CD14-positive monocyte (primary cell): ENCODE data around the gene RPL19. TPM values are rescaled to one million over a fixed set of nuclear protein-coding genes. Genes with fewer than 3 reads are reported as not detected.
A peak's percentile ranks its signal among the peaks of the same experiment; 100 is the strongest.

Experiments
- DNase-seq, 3 donors: peaks; one replicate each; pipeline ENCODE4 v3.0.0-alpha.2; 2011 to 2022
- H2AFZ ChIP-seq: 2 replicates; pipeline ENCODE4 v1.6.0; 2012; ENCODE audit warnings: mild to moderate bottlenecking, low read depth, low read length, inconsistent platforms; ENCODE audit not compliant: insufficient read depth, poor library complexity, severe bottlenecking
- H3K27ac ChIP-seq, 2 donors: 1 replicate in 1 of 2; 2 replicates in 1 of 2; pipeline ENCODE4 v1.5.1; 2012 to 2013; ENCODE audit warnings: low read length in 2 of 2, control low read depth in 1 of 2, inconsistent platforms in 1 of 2, low read depth in 1 of 2, mild to moderate bottlenecking in 1 of 2
- H3K27me3 ChIP-seq, 2 donors: one replicate each; pipeline versions ENCODE4 v1.6.0 to v1.6.1; 2011 to 2013; ENCODE audit warnings: low read length in 2 of 2; ENCODE audit not compliant: control insufficient read depth in 2 of 2, insufficient read depth in 2 of 2
- H3K36me3 ChIP-seq, 2 donors: replicated peaks in 1 of 2; 1 replicate in 1 of 2; 2 replicates in 1 of 2; pipeline versions ENCODE4 v1.5.1 to v1.6.1; 2012 to 2013; ENCODE audit warnings: low read length in 2 of 2, control low read depth in 1 of 2, inconsistent platforms in 1 of 2, mild to moderate bottlenecking in 1 of 2; ENCODE audit not compliant: insufficient read depth in 2 of 2, control insufficient read depth in 1 of 2
- H3K4me1 ChIP-seq, 2 donors: 1 replicate in 1 of 2; 2 replicates in 1 of 2; pipeline versions ENCODE4 v1.5.1 to v1.6.1; 2012 to 2013; ENCODE audit warnings: low read length in 2 of 2, control low read depth in 1 of 2, inconsistent platforms in 1 of 2, mild to moderate bottlenecking in 1 of 2, moderate library complexity in 1 of 2; ENCODE audit not compliant: insufficient read depth in 2 of 2, control insufficient read depth in 1 of 2
- H3K4me2 ChIP-seq: replicated peaks from 2 replicates; pipeline ENCODE3; 2012; ENCODE audit warnings: low read length, moderate library complexity, mild to moderate bottlenecking; ENCODE audit not compliant: poor library complexity, severe bottlenecking; ENCODE audit errors: extremely low read depth
- H3K4me3 ChIP-seq, 3 experiments: fragments of 200-600 bp in 1 of 3; sonication (generic) in 1 of 3; replicated peaks in 1 of 3; 1 replicate in 2 of 3; 2 replicates in 1 of 3; pipeline ENCODE4 v1.5.1; 2011 to 2013; ENCODE audit warnings: low read length in 3 of 3, mild to moderate bottlenecking in 3 of 3, control low read depth in 2 of 3, low read depth in 2 of 3, inconsistent platforms in 1 of 3, moderate library complexity in 1 of 3
- H3K79me2 ChIP-seq: 2 replicates; pipeline ENCODE4 v1.6.0; 2012; ENCODE audit warnings: mild to moderate bottlenecking, control low read depth, inconsistent platforms, low read length, moderate library complexity; ENCODE audit not compliant: insufficient read depth
- H3K9ac ChIP-seq: 2 replicates; pipeline ENCODE4 v1.6.0; 2017; ENCODE audit warnings: low read length, mild to moderate bottlenecking; ENCODE audit not compliant: insufficient read depth, poor library complexity, severe bottlenecking
- H3K9me3 ChIP-seq, 2 donors: replicated peaks in 1 of 2; 1 replicate in 1 of 2; 2 replicates in 1 of 2; pipeline versions ENCODE4 v1.5.1 to v1.6.1; 2012 to 2013; ENCODE audit warnings: low read length in 2 of 2, control low read depth in 1 of 2; ENCODE audit not compliant: control insufficient read depth in 1 of 2, insufficient read depth in 1 of 2
- H4K20me1 ChIP-seq: 2 replicates; pipeline ENCODE4 v1.6.0; 2012; ENCODE audit warnings: mild to moderate bottlenecking, low read length, control low read depth, moderate library complexity; ENCODE audit not compliant: insufficient read depth
- H3K27ac Mint-ChIP-seq, 7 donors: one replicate each; pipeline ENCODE4 v1.8.0; 2020; ENCODE audit warnings: mild to moderate bottlenecking in 7 of 7, mixed read lengths in 7 of 7, moderate library complexity in 6 of 7, inconsistent platforms in 2 of 7
- H3K27me3 Mint-ChIP-seq, 3 donors: one replicate each; pipeline ENCODE4 v1.8.0; 2021 to 2022; ENCODE audit warnings: low read depth in 3 of 3, mild to moderate bottlenecking in 3 of 3, mixed read lengths in 3 of 3, moderate library complexity in 3 of 3, inconsistent platforms in 1 of 3
- H3K36me3 Mint-ChIP-seq, 2 donors: one replicate each; pipeline ENCODE4 v1.8.0; 2020; ENCODE audit warnings: mixed read lengths in 2 of 2, inconsistent platforms in 1 of 2, mild to moderate bottlenecking in 1 of 2
- H3K4me1 Mint-ChIP-seq: one replicate; pipeline ENCODE4 v1.8.0; 2020; ENCODE audit warnings: mild to moderate bottlenecking, mixed read lengths
- H3K4me3 Mint-ChIP-seq, 2 donors: one replicate each; pipeline ENCODE4 v1.8.0; 2020; ENCODE audit warnings: mild to moderate bottlenecking in 2 of 2, mixed read lengths in 2 of 2, moderate library complexity in 1 of 2
- H3K9me3 Mint-ChIP-seq, 7 donors: one replicate each; pipeline ENCODE4 v1.8.0; 2020 to 2022; ENCODE audit warnings: mixed read lengths in 7 of 7, mild to moderate bottlenecking in 6 of 7, moderate library complexity in 6 of 7, inconsistent platforms in 2 of 7
- WGBS: methylation state at CpG from one replicate; pipeline ENCODE4 v1.1.5; 2013; ENCODE audit warnings: missing lambda C conversion rate; ENCODE audit not compliant: insufficient coverage; 5-methylcytosine and 5-hydroxymethylcytosine counted together
- intact Hi-C, 2 donors: fragments of 100-400 bp; cut with micrococcal nuclease; formaldehyde crosslinking; loops; one replicate each; pipeline versions ENCODE4 v1.15.0 to v1.15.1; 2023
- polyA plus RNA-seq, 3 donors: library from polyadenylated mRNA; depleted of rRNA in 1 of 3; unstranded in 2 of 3; stranded (reverse) in 1 of 3; fragments of 300-500 nt in 2 of 3; fragments of >200 nt in 1 of 3; fragmentation: Illumina TruSeq in 2 of 3; gene quantifications; 1 replicate in 2 of 3; 2 replicates in 1 of 3; pipeline ENCODE4 v1.2.3, GENCODE V29; 2012 to 2021
- TF ChIP-seq, protein P1 (sequence below): fragments of 200-600 bp; IDR thresholded peaks from one replicate; pipeline ENCODE4 v1.8.0; 2022; ENCODE audit warnings: antibody characterized with exemption, mild to moderate bottlenecking

The RPL19 gene
- polyA plus RNA-seq, 3 donors, result 1,069 to 1,809 (median 1,232) TPM

DNA sequence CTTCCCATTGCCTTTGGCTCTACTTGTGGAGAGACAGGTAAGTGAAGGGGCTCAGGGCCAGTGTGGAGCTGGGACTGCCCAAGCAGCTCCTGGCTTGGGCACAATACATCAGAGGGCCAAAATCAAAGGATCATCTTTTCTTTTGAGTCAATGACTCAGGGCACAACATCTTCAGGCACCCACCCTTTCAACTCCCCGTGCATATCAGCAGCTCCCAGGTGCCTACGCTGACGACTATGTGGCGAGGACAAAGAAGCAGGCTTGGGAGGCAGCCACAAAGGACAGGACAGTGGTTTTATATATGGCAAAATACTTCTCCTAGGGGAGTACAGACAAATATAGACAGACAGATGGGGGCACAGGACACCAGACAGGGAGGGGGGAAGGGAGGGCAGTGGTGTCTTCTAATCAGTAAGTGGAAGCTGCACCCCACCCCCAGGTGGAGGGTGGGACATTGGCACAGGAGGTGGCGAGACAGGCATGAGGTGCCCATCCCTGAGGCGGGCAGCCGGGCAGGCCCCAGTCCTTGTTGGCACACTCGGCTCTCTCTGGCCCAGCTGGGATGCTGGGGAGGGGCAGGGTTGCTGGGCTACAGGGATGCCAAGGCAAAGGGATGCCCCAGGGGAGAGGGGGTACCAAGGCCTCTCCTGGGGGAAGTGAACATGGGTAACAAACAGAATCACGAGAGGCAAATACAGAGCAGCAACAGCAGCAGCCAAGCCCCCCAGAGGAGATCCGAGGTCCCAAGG lies 26.4 kb upstream of the RPL19 start:
- no peak overlapping the region for H3K9ac ChIP-seq
- no peaks in the 10 kb centered on the region for H3K27me3 ChIP-seq
- Mint-ChIP-seq H3K27ac (no peak overlapping the region), H3K27me3 (peaks cover 4 to 8% (median 8%) of the 10 kb centered on the region in 3 donors), H3K4me1 (peaks cover 44% of the 10 kb centered on the region), H3K9me3 (peaks cover 0 to 7% (median 2%) of the 10 kb centered on the region in 7 donors), H3K4me3 (no peak overlapping the region), H3K36me3 (peaks cover 21 to 25% of the 10 kb centered on the region in 2 donors)
- intact Hi-C loops, result no loop called here
- H3K4me2 ChIP-seq, result no peak overlapping the region
- H3K4me1 ChIP-seq, result peaks cover 23 to 35% of the 10 kb centered on the region in 2 donors
- no peak for DNase-seq
- H3K9me3 ChIP-seq, result no peaks in the 10 kb centered on the region
- WGBS, result 87% methylated on average over 5 of the region's 10 CpGs
- H4K20me1 ChIP-seq, result no peaks in the 10 kb centered on the region
- TF ChIP-seq, protein P1, sequence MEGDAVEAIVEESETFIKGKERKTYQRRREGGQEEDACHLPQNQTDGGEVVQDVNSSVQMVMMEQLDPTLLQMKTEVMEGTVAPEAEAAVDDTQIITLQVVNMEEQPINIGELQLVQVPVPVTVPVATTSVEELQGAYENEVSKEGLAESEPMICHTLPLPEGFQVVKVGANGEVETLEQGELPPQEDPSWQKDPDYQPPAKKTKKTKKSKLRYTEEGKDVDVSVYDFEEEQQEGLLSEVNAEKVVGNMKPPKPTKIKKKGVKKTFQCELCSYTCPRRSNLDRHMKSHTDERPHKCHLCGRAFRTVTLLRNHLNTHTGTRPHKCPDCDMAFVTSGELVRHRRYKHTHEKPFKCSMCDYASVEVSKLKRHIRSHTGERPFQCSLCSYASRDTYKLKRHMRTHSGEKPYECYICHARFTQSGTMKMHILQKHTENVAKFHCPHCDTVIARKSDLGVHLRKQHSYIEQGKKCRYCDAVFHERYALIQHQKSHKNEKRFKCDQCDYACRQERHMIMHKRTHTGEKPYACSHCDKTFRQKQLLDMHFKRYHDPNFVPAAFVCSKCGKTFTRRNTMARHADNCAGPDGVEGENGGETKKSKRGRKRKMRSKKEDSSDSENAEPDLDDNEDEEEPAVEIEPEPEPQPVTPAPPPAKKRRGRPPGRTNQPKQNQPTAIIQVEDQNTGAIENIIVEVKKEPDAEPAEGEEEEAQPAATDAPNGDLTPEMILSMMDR, result no peak
- no peaks in the 10 kb centered on the region for H3K79me2 ChIP-seq
- H3K36me3 ChIP-seq, result peaks cover 8 to 17% of the 10 kb centered on the region in 2 donors
- no peak overlapping the region for H3K4me3 ChIP-seq
- no peak overlapping the region for H3K27ac ChIP-seq
- no peak overlapping the region for H2AFZ ChIP-seq

DNA sequence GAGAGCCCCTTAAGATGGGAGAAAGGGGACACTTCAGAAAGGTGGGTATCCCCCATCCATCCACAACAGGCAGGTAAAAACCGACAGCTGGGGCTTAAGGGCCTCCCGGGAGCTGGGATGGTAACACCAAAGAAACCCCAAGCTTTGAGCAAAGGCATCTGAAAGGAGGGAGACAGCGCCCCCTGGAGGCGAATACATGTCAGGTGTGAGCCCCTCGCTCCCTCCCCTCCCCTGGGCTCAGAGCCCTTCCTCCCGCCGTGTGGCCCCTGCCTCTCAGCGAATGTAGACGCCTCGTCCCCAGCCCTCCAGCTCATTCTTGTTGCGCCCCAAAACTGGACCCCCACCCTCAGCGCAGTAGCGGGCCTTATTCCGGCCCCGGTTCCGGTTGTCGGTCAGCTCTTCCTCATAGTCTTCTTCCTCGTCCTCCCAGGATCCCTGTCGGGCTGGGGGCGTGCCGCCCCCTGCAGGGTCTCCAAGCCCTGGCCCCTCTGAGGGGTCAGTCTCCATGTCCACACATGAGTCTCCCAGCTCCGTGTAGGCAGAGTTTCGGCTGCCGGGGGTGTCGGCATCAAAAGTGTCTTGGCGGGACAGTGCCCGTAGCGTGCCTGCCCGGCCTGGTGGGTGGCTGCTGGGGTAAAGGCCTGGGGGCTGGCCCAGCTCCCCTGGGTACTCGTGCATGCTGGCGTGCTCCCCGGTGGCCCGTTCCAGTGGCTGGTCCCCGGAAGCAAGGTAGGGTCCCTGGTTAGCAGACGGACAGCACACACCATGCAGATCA lies 25.0 kb upstream of the RPL19 start:
- Histone ChIP-seq H3K27me3 (no peaks in the 10 kb centered on the region), H3K9ac (peak overlapping the region; percentile 39), H3K9me3 (no peaks in the 10 kb centered on the region), H3K36me3 (peaks cover 11 to 17% of the 10 kb centered on the region in 2 donors), H3K79me2 (no peaks in the 10 kb centered on the region), H3K27ac (no peak overlapping the region), H3K4me3 (peak overlapping the region in 2 of 3 experiments; percentile 23 to 65), H2AFZ (peak overlapping the region; percentile 54), H3K4me1 (peaks cover 12 to 21% of the 10 kb centered on the region in 2 donors), H3K4me2 (peak overlapping the region; percentile 65), H4K20me1 (no peaks in the 10 kb centered on the region)
- Mint-ChIP-seq H3K4me1 (peaks cover 34% of the 10 kb centered on the region), H3K27ac (peak overlapping the region in 6 of 7 donors; percentile 22 to 87 (median 70)), H3K4me3 (peak overlapping the region; percentile 81 to 89), H3K9me3 (peaks cover 0 to 6% (median 2%) of the 10 kb centered on the region in 7 donors), H3K27me3 (peaks cover 4 to 8% (median 8%) of the 10 kb centered on the region in 3 donors), H3K36me3 (peaks cover 29 to 30% of the 10 kb centered on the region in 2 donors)
- DNase-seq, result peak; percentile 61 to 77 (median 66)
- 64% methylated on average over 29 of the region's 35 CpGs for WGBS
- intact Hi-C loops, result no loop called here
- TF ChIP-seq, protein P1, result peak; percentile 98
